Posterior cingulate gyrus (tissue), 11 donors: Measurements from ENCODE around the gene FAM50B.

Source experiments
- DNase-seq, 10 donors: peaks; one replicate each; pipeline versions ENCODE4 v3.0.0 to v3.0.0-alpha.2; 2020 to 2021; ENCODE audit warnings: mixed read lengths in 3 of 10
- intact Hi-C: fragments of 100-400 bp; cut with DNase I; formaldehyde crosslinking; loops from one replicate; pipeline ENCODE4 v1.15.1; 2023

The FAM50B gene

DNA sequence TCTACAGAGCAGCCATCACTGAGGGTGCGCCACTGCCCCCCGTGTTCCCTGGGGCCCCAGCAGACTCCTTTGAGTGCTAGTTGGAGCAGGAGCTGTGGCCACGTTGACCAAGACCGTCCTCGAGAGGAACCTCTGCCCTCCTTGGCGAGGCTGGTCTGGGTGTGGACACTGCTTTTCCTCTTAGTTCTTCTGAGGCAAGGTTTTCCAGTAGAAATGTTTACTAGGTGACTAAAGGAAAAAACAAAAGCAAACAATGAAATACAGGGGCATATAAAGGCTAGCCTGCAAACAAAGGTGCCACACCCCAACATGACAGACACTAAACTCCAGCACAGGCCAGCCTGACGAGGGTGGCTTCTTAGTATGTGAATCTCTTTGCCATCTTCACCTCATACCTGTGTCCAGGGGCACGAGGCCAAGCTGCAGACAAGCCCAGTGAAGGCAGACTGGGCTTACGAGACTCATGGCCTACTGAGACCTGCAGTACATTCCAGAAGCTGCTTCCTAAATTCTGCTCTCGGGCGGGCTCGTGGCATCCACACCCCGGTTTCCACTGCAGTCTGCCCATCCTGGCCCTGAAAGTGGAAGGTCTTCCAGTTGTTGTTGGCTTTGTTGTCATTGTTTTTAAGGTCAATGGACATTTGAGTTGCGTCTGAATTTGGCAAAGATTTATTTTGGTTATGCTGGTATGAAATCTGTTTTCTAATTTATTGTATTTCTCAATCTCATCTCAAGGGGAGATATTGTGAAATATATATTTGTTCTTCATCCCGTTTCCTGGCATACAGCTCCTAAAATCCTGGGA is 39.2 kb downstream of the FAM50B start:
- no peak for DNase-seq
- intact Hi-C loops: no loop called here

DNA sequence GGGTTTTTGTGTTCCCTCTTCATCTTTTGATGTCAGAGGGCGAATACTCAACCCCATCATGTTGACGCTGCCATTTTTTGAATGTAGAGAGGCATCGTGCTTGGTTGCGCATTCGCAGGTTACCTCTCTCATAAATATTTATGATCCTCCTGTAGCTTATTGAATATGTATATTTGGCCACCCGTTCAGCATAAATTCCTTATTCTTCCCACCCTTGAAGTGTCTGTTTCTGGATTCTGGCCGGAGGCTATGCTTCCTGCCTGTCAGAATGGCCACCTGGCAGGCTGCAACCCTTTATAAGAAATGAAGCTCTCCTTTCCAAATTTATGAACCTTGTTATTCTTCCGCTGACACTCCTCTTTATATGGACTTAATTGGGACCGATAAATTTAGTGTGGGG is 40.9 kb downstream of the FAM50B start:
- intact Hi-C loops: no loop called here
- DNase-seq: no peak

DNA sequence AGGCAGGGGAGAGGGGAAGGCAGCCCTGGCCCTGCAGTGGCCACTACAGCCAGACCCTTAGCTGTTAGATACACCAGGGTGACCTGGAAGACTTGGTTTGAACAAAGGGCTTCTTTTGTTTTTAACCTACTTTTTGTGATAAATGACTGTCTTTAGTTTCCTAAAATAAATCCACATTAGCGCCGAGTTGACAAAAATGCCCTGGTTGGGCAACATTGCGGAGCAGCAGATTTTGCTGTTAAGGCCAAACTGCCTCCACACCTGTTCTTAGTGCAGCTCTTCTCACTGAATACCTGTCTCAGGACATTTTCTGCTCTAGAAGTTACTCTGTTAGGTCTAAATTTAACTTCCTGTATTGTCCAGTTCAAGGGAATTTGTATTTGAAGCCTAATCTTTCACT is 42.7 kb downstream of the FAM50B start:
- DNase-seq: no peak
- intact Hi-C loops: no loop called here

DNA sequence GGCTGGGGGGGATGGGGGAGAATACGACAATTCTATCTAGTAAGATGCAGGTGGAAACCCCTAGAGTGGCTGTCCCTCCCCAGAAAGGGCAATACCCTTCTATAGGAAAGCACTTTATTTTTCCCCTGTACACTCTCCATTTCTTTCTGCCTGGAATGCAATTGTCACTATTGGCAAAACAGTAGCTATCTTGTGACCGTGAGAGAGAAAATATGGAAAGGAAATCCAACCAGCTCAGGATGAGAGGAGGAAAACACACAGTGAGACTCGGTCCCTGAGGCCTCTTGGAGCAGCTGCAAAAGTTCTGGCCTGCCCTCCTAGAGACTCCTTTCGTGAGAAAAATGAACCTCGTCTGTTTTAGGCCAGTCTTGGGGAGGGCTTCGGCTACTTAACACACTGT is 43.4 kb downstream of the FAM50B start:
- intact Hi-C loops: no loop called here

DNA sequence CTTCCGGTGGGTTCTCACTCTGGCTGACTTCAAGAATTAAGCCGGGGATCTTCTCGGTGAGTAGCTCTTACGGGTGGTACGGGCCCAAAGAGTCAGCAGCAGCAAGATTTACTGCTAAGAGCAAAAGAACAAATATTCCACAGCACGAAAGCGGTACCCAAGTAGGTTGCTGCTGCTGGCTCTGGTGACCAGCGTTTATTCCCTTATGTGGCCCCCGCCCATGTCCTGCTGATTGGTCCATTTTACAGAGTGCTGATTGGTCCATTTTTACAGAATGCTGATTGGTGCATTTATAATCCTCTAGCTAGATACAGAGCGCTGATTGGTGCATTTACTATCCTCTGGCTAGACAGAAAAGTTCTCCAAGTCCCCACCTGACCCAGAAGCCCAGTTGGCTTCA is 44.3 kb downstream of the FAM50B start:
- intact Hi-C loops: no loop called here
- DNase-seq: no peak

More for the DNA sequence above, 43.4 kb downstream of the FAM50B start:
- no peak for DNase-seq

DNA sequence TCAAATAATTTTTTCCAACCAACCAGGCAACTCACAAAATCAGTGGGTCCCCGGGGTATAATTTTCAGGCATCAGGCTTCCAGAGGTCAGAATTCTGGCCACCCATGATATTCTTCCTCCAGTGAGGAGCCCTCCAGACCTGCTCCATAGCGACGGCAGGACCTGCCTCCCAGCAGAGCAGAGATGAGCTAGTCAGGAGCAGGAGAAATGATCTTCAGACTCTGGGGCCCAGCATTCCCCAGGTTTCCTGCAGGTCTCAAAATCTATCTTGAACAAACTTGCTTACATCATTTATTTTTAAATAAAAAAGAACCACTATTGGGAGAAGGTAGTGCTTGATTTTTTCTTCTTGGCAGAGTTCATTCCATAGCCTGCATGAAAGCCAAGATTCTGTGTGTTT is 44.7 kb downstream of the FAM50B start:
- intact Hi-C loops: no loop called here
- no peak for DNase-seq

DNA sequence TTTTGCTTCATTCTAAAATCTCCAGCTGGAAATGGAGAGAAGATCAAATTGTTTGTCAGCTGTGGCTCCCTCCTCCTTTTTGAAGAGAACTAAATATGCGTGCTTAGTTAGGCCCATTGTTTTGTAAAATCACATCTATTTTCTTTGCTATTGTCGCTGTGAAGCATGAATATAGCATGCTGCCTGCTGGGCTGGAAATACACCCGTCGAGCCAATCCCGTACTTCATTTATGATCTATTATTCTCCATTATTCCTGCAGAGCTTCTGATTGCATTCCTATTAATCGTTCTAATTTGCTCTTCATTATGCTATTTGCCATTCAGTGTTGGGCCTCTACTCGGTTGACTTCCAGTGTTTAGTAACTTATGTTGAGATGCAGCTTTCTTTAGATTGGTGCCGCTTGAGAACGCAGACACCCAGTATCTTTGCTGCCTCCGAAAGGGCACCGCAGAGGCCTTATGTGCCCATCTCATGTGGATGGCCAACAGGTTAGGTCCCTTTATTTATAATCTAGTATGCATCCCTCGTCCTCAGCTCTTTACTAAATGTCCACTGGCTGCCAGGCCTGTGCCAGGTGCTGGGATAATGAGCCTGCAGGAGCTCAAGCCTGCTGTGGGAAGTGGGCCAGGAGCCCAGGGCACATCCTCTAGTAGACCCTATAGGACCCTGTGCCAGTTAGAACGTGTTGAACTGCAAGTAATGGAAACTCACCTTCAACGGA is 45.6 kb downstream of the FAM50B start:
- intact Hi-C loops: no loop called here
- no peak for DNase-seq

DNA sequence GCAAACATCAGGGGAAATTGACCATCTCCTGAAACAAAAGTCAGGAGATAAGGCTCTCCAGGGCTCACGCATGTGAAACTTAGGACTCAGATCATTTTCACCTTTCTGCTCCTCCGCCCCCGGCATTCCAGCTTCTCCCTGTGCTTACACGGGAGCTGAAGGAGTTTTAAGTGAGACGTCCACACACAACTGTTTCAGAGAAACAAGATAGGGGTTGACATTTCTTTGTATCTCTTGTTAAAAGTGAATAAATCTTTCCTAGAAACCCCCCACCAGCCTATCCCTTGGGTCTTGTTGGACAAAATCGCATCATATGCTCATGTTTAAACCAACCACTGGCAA is 46.1 kb downstream of the FAM50B start:
- intact Hi-C loops: no loop called here

DNA sequence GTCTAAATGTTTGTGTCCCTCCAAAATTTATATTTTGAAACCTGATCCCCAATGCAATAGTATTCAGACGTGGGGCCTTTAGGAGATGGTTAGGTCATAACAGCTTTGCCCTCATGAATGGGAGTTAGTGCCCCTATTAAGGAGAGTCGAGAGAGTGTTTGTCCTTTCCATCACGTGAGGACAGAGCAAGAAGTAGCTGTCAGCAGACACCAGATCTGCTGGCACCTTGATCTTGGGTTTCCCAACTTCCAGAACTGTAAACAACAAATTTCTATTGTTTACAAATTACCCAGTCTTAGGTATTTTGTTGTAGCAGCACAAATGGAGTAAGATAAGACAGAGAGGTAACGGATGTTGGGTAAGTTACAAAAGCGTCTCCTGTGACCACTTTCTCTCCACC is 46.6 kb downstream of the FAM50B start:
- no peak for DNase-seq
- intact Hi-C loops: no loop called here

More for the DNA sequence above, 46.1 kb downstream of the FAM50B start:
- DNase-seq: no peak

DNA sequence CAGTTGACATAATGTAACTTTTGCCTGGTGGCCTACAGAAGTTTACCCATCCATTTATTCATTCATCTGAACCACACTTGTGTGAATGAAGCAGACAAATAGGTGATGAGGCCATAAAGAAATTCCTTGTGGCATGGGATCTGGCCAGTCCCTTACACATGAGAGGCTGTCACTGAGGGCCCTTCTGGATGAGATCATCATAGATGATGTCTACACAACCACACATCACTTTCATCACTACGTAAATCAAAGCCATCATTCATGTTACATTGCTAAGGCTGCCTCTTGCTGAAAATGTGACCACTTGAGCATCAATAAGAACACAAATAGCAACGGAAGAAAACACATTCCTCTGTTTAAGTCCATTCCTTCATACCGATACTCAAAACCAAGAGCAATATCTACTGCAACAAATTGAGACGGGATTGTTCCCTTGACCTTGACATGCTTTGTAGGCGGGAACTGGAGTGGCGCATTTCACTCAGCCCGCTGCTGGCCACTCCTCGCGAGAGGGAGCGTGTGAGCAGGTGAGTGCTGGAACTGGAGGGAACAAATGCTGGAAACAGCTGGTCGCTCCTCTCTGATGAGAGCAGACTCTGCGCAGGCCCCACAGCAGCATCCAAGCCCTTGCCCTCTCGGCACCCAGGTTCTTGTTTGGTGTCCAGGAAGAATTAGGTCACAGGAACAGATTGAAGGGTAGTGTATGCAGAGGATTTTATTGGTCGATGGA is 49.3 kb downstream of the FAM50B start:
- intact Hi-C loops: no loop called here
- DNase-seq: no peak

DNA sequence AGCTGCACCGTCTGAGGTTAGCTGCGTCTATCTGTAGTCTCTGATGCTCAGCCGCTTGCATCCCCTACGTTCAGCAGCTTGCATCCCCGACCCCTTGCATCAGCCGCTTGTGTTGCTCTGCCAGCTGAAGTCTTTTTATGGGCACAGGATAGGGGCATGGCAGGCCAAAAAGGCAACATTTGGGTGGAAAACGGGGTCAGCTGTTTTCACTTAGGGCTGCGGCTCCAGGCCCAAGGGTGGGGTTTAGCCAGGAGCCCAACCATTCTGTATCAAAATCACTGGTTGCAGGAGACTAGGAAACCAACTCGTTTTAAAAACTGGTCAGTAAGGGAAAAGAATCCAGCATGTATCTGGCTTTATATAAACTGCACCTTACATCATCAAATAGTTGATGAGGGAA is 49.9 kb downstream of the FAM50B start:
- intact Hi-C loops: no loop called here
- DNase-seq: no peak

DNA sequence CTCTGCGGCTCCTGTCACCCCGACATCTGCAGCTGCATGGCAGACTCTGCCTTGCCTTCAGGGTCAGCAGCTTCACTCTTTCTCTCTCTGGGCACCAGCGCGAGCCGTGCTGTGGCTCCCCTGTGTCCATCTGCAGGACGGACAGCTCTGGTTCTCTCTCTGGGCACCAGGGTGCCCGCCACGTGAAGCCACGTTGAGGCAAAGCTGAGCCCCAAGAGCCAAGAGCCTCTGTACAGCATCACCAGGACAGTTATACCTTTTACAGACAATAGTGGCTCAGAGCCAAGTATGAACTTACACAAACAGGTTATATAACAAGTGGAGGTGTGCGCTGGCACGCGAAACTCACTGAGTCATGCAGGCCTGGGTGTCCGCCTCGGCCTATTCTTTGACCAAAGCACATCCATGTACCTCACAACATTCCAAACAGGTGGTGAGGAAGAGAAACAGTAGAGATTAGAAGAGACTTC is 50.8 kb downstream of the FAM50B start:
- no peak for DNase-seq
- intact Hi-C loops: no loop called here
